HepG2 (cell line): ENCODE measurements around the gene CAMK2N2. TPM values are rescaled to one million over a fixed set of nuclear protein-coding genes. Genes with fewer than 3 reads are reported as not detected.

Source experiments
- ELF4 ChIP-seq: sonication (generic); formaldehyde crosslinking; IDR thresholded peaks from 2 replicates; pipeline ENCODE4 v1.5.0; 2020; ENCODE audit warnings: missing genetic modification reagents, mild to moderate bottlenecking, moderate library complexity, borderline replicate concordance
- MAF1 ChIP-seq: sonication (generic); formaldehyde crosslinking; IDR thresholded peaks from 2 replicates; pipeline ENCODE4 v1.5.0; 2020; ENCODE audit warnings: missing genetic modification reagents, borderline replicate concordance
- RORA ChIP-seq: sonication (generic); formaldehyde crosslinking; IDR thresholded peaks from 2 replicates; pipeline ENCODE4 v1.5.0; 2020; ENCODE audit warnings: mild to moderate bottlenecking, missing genetic modification reagents, moderate library complexity
- RXRB ChIP-seq: IDR thresholded peaks from 2 replicates; pipeline ENCODE4 v1.6.1; 2016; ENCODE audit warnings: borderline replicate concordance, missing genetic modification reagents, missing compliant biosample characterization
- SOX6 ChIP-seq, 2 experiments: fragments of 450-650 bp in 1 of 2; sonication (generic) in 1 of 2; formaldehyde crosslinking in 1 of 2; IDR thresholded peaks; 2 replicates each; pipeline versions ENCODE4 v1.4.0 to v1.6.1; 2017 to 2020; ENCODE audit warnings: antibody characterized with exemption in 1 of 2, mild to moderate bottlenecking in 1 of 2, missing genetic modification reagents in 1 of 2
- TGIF2 ChIP-seq: IDR thresholded peaks from 2 replicates; pipeline ENCODE4 v1.6.1; 2016; ENCODE audit warnings: control low read depth, missing compliant biosample characterization
- THAP11 ChIP-seq: IDR thresholded peaks from 2 replicates; pipeline ENCODE4 v1.6.1; 2016; ENCODE audit warnings: missing biosample characterization, missing genetic modification reagents
- ZNF460 ChIP-seq: sonication (generic); formaldehyde crosslinking; IDR thresholded peaks from 2 replicates; pipeline ENCODE4 v1.5.1; 2020; ENCODE audit warnings: missing genetic modification reagents, mild to moderate bottlenecking, borderline replicate concordance
- polyA plus RNA-seq, 8 experiments: library from polyadenylated mRNA; depleted of rRNA in 3 of 8; stranded (reverse) in 7 of 8; unstranded in 1 of 8; fragments of >200 nt; fragmentation: Illumina TruSeq in 4 of 8; extraction: Trizol in 4 of 8; gene quantifications; 2 replicates each; pipeline versions ENCODE4 v1.2.1 to v1.2.3, GENCODE V29; 2011 to 2016; ENCODE audit warnings: low read depth in 4 of 8, missing spikeins in 1 of 8, mixed read lengths in 1 of 8; ENCODE audit not compliant: insufficient read depth in 1 of 8
- total RNA-seq, 5 experiments: library from RNA; depleted of rRNA; stranded (reverse); fragments of >200 nt; fragmentation: Illumina TruSeq; extraction: Trizol; gene quantifications; 2 replicates each; pipeline ENCODE4 v1.2.3, GENCODE V29; 2016; ENCODE audit warnings: low read depth in 1 of 5
- TF ChIP-seq, protein P1 (sequence below): sonication (generic); formaldehyde crosslinking; IDR thresholded peaks from 2 replicates; pipeline ENCODE4 v1.4.0; 2020; ENCODE audit warnings: mild to moderate bottlenecking, missing genetic modification reagents
- TF ChIP-seq, protein P2 (sequence below): sonication (generic); formaldehyde crosslinking; IDR thresholded peaks from 2 replicates; pipeline ENCODE4 v1.8.1; 2023; ENCODE audit warnings: mild to moderate bottlenecking, missing genetic modification reagents, borderline replicate concordance
- TF ChIP-seq, protein P3 (sequence below): sonication (generic); formaldehyde crosslinking; IDR thresholded peaks from 2 replicates; pipeline ENCODE4 v1.9.0; 2022; ENCODE audit warnings: missing genetic modification reagents, mild to moderate bottlenecking, borderline replicate concordance
- TF ChIP-seq, protein P4 (sequence below): sonication (generic); formaldehyde crosslinking; conservative IDR thresholded peaks from 2 replicates; pipeline ENCODE4 v1.4.0; 2020; ENCODE audit warnings: missing genetic modification reagents
- TF ChIP-seq, protein P5 (sequence below): sonication (generic); formaldehyde crosslinking; IDR thresholded peaks from 2 replicates; pipeline ENCODE4 v1.5.1; 2020; ENCODE audit warnings: missing genetic modification reagents, mild to moderate bottlenecking, borderline replicate concordance

The CAMK2N2 gene
- total and polyA plus RNA-seq, 2 of the 13 experiments (the other 11 are each of a cell fraction or from before 2014, with no cell fraction given) = 0.12 to 0.27 TPM

DNA sequence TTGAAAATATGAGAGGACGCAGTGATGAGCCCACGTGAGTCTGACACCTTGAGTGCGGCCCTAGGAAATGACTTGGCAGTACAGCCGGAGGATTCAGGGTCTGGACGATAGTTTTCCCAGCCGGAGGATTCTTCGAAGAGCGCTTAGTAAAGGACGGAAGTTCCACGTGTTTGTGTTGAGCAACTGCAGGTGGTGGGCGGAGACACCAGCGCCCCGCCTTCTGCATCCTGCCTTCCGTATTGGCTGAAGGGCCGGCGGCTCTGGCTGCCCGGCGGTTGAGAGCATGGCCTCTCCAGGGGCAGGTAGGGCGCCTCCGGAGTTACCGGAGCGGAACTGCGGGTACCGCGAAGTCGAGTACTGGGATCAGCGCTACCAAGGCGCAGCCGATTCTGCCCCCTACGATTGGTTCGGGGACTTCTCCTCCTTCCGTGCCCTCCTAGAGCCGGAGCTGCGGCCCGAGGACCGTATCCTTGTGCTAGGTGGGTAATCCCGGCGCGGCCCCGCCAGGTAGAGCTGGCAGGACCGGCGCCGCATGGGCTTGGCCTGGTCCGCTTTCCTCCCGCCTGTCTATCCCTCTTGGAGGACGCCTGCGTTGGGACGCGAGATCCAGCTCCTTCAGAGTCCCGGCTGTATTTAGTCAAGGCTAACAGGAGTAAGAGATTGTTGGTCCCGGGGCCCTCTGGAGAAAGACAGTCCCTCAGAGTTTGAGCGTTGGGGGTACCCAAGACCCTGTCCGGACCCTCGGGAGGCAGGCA is 11.8 kb downstream of the CAMK2N2 start, which contains the start of gene EEF1AKMT4 (continued):
- TF ChIP-seq, protein P1, sequence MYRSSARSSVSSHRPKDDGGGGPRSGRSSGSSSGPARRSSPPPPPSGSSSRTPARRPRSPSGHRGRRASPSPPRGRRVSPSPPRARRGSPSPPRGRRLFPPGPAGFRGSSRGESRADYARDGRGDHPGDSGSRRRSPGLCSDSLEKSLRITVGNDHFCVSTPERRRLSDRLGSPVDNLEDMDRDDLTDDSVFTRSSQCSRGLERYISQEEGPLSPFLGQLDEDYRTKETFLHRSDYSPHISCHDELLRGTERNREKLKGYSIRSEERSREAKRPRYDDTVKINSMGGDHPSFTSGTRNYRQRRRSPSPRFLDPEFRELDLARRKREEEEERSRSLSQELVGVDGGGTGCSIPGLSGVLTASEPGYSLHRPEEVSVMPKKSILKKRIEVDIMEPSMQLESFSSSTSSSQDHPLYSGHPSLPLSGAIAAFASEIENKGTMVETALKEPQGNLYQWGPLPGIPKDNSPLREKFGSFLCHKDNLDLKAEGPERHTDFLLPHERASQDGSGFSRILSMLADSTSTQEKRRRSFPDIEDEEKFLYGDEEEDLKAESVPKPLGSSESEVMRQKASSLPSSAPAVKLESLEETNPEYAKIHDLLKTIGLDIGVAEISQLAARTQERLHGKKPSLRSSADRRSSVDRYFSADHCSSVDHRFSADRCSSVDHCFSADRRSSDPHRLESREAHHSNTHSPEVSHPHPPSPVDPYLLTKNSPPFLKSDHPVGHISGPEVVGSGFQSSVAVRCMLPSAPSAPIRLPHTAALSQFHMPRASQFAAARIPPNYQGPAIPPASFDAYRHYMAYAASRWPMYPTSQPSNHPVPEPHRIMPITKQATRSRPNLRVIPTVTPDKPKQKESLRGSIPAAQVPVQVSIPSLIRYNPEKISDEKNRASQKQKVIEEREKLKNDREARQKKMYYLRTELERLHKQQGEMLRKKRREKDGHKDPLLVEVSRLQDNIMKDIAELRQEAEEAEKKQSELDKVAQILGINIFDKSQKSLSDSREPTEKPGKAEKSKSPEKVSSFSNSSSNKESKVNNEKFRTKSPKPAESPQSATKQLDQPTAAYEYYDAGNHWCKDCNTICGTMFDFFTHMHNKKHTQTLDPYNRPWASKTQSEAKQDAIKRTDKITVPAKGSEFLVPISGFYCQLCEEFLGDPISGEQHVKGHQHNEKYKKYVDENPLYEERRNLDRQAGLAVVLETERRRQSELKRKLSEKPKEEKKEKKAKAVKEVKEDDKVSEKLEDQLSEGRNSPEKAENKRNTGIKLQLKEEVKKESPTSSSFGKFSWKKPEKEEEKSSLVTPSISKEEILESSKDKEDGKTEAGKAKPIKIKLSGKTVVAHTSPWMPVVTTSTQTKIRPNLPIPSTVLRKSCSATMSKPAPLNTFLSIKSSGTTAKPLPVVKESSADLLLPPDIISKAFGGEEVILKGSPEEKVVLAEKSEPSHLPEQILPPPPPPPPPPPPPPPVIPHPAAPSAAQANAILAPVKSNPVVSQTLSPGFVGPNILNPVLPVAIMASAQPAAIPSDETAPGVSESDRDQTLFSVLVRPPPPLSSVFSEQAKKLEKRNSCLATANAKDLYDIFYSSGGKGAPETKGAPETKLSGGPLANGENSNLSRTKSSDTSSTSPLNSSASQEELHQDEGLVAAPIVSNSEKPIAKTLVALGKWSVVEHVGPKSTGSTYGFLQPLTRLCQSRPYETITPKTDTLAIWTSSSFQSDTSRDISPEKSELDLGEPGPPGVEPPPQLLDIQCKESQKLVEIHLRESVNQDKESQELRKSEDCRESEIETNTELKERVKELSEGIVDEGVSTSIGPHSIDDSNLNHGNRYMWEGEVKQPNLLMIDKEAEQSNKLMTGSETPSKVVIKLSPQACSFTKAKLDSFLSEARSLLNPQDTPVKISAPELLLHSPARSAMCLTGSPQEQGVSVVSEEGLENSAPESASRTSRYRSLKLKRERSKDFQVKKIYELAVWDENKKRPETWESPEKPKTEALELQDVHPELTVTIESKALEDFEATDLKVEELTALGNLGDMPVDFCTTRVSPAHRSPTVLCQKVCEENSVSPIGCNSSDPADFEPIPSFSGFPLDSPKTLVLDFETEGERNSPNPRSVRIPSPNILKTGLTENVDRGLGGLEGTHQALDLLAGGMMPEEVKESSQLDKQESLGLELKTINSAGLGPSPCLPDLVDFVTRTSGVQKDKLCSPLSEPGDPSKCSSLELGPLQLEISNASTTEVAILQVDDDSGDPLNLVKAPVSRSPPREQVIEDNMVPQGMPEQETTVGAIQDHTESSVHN = no peak
- TF ChIP-seq THAP11 (CRISPR knock-in tag) (peak; percentile 88), TGIF2 (CRISPR knock-in tag) (peak; percentile 58; the same call in 1 of the 2 replicates), RXRB (peak; percentile 30; the same call in 1 of the 2 replicates), RORA (CRISPR knock-in tag) (no peak), ELF4 (CRISPR knock-in tag) (0 out of 2 replicates have a peak, but pooled peaks have one; percentile 4), ZNF460 (CRISPR knock-in tag) (no peak), MAF1 (no peak), SOX6 (IDR thresholded peaks at IDR 0.05) (no peak), SOX6 (CRISPR knock-in tag; IDR thresholded peaks at IDR 0.05) (no peak; the same call in 1 of the 2 replicates)
- TF ChIP-seq, protein P2, sequence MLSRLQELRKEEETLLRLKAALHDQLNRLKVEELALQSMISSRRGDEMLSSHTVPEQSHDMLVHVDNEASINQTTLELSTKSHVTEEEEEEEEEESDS (CRISPR knock-in tag) = no peak
- TF ChIP-seq, protein P3, sequence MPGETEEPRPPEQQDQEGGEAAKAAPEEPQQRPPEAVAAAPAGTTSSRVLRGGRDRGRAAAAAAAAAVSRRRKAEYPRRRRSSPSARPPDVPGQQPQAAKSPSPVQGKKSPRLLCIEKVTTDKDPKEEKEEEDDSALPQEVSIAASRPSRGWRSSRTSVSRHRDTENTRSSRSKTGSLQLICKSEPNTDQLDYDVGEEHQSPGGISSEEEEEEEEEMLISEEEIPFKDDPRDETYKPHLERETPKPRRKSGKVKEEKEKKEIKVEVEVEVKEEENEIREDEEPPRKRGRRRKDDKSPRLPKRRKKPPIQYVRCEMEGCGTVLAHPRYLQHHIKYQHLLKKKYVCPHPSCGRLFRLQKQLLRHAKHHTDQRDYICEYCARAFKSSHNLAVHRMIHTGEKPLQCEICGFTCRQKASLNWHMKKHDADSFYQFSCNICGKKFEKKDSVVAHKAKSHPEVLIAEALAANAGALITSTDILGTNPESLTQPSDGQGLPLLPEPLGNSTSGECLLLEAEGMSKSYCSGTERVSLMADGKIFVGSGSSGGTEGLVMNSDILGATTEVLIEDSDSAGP (CRISPR knock-in tag) = 0 out of 2 replicates have a peak, but pooled peaks have one; percentile 42
- TF ChIP-seq, protein P4, sequence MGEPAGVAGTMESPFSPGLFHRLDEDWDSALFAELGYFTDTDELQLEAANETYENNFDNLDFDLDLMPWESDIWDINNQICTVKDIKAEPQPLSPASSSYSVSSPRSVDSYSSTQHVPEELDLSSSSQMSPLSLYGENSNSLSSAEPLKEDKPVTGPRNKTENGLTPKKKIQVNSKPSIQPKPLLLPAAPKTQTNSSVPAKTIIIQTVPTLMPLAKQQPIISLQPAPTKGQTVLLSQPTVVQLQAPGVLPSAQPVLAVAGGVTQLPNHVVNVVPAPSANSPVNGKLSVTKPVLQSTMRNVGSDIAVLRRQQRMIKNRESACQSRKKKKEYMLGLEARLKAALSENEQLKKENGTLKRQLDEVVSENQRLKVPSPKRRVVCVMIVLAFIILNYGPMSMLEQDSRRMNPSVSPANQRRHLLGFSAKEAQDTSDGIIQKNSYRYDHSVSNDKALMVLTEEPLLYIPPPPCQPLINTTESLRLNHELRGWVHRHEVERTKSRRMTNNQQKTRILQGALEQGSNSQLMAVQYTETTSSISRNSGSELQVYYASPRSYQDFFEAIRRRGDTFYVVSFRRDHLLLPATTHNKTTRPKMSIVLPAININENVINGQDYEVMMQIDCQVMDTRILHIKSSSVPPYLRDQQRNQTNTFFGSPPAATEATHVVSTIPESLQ = no peak
- TF ChIP-seq, protein P5, sequence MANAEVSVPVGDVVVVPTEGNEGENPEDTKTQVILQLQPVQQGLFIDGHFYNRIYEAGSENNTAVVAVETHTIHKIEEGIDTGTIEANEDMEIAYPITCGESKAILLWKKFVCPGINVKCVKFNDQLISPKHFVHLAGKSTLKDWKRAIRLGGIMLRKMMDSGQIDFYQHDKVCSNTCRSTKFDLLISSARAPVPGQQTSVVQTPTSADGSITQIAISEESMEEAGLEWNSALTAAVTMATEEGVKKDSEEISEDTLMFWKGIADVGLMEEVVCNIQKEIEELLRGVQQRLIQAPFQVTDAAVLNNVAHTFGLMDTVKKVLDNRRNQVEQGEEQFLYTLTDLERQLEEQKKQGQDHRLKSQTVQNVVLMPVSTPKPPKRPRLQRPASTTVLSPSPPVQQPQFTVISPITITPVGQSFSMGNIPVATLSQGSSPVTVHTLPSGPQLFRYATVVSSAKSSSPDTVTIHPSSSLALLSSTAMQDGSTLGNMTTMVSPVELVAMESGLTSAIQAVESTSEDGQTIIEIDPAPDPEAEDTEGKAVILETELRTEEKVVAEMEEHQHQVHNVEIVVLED = 0 out of 2 replicates have a peak, but pooled peaks have one; percentile 15
